Measurements from ENCODE around the gene AMPD2. TPM values are rescaled to one million over a fixed set of nuclear protein-coding genes. Genes with fewer than 3 reads are reported as not detected.

AMPD2 gene
- total and polyA plus RNA-seq, 10 donors: 25.2 to 193 (median 143) TPM

GRCh38 chr1:109643385-109644230 lies 24.0 kb downstream of the AMPD2 start:
- intact Hi-C loops (cut with DNase I; ENCODE audit: low total_unique reads): loop anchor here (5.0 to 10.0 kb wide), 3 partner anchors 96 to 341 kb away; partner anchors contain the start of genes AHCYL1 and GNAI3
- H3K9me3 ChIP-seq: no peaks in the 10 kb centered on the region
- peak; percentile 73 to 96 (median 92) for TF ChIP-seq CTCF (IDR thresholded peaks at IDR 0.05 in 8 of 11, conservative IDR thresholded peaks at IDR 0.05 in 3 of 11)
- no peak for TF ChIP-seq POLR2A (IDR thresholded peaks at IDR 0.05)
- TF ChIP-seq POLR2AphosphoS5 (IDR thresholded peaks at IDR 0.05): peak; percentile 21 to 48 (median 39)
- H3K27me3 ChIP-seq (replicated peaks in 1 of 7): no peaks in the 10 kb centered on the region
- peaks cover 6 to 22% (median 16%) of the 10 kb centered on the region in 6 donors for H3K4me1 ChIP-seq
- H3K36me3 ChIP-seq: no peaks in the 10 kb centered on the region
- DNase-seq: peak; percentile 96
- 36 to 73% (median 42%) methylated on average over 12 to 32 of the region's 32 CpGs for WGBS, 5 donors
- peak overlapping the region in 1 of 8 donors; percentile 19 for H3K4me3 ChIP-seq
- H3K27ac ChIP-seq: peak overlapping the region in 2 of 8 donors; percentile 28 to 36

DNA sequence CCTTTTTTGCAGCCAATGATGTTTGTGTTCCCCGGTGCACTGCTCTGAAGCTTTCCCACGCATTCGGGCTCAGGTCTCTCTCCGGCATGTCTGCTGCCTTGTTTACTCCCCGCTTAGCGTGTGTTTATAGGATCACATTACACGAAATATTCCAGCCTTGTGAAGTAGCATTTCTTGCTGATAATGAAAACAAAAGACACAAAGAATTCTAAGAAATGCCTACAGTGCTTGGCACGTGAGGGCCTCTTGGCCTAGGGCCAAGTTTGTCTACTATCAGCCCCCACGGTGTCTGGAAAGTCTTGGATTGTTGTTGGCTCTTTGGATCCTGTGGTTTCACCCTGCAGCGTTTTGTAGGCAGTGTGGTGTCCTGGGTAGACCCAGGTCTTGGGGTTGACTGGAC lies 25.0 kb downstream of the AMPD2 start:
- peaks cover 6 to 23% (median 18%) of the 10 kb centered on the region in 6 donors for H3K4me1 ChIP-seq
- H3K27ac ChIP-seq: no peak overlapping the region
- no peaks in the 10 kb centered on the region for H3K9me3 ChIP-seq
- H3K27me3 ChIP-seq (replicated peaks in 1 of 7): no peaks in the 10 kb centered on the region
- no peaks in the 10 kb centered on the region for H3K36me3 ChIP-seq
- 76% methylated on average over 10 of the region's 10 CpGs; no CpG with 5 or more reads in 3 of the 5 donors for WGBS, 5 donors
- TF ChIP-seq CTCF (IDR thresholded peaks at IDR 0.05 in 8 of 11, conservative IDR thresholded peaks at IDR 0.05 in 3 of 11) (no peak), POLR2A (IDR thresholded peaks at IDR 0.05) (no peak), POLR2AphosphoS5 (IDR thresholded peaks at IDR 0.05) (no peak)
- no peak for DNase-seq
- H3K4me3 ChIP-seq: no peak overlapping the region
- intact Hi-C loops (cut with DNase I; ENCODE audit: low total_unique reads): loop anchor here (5.0 to 10.0 kb wide), 3 partner anchors 97 to 340 kb away; partner anchors contain the start of genes AHCYL1 and GNAI3

GRCh38 chr1:109649491-109649914 lies 29.9 kb downstream of the AMPD2 start:
- intact Hi-C loops (cut with DNase I; ENCODE audit: low total_unique reads): loop anchor here (10.0 kb wide), 1 partner anchor 335 kb away; the partner anchor contains the start of gene AHCYL1
- DNase-seq: no peak
- TF ChIP-seq CTCF (IDR thresholded peaks at IDR 0.05 in 8 of 11, conservative IDR thresholded peaks at IDR 0.05 in 3 of 11) (peak in 3 of 11 experiments; percentile 17 to 32 (median 18)), POLR2A (IDR thresholded peaks at IDR 0.05) (no peak)
- Histone ChIP-seq H3K4me1 (peaks cover 0 to 5% (median 0%) of the 10 kb centered on the region in 6 donors), H3K9me3 (no peaks in the 10 kb centered on the region), H3K36me3 (no peaks in the 10 kb centered on the region), H3K27ac (peak overlapping the region in 1 of 8 donors; percentile 13), H3K27me3 (replicated peaks in 1 of 7) (no peaks in the 10 kb centered on the region), H3K4me3 (peak overlapping the region in 2 of 8 donors; percentile 4 to 37)
- WGBS, 5 donors: 46 to 64% (median 62%) methylated on average over 4 of the region's 4 CpGs

GRCh38 chr1:109650609-109651008 lies 31.0 kb downstream of the AMPD2 start:
- no peak overlapping the region for H3K4me3 ChIP-seq

More at GRCh38 chr1:109650609-109651008, 31.0 kb downstream of the AMPD2 start:
- no peaks in the 10 kb centered on the region for H3K9me3 ChIP-seq
- TF ChIP-seq CTCF (IDR thresholded peaks at IDR 0.05 in 8 of 11, conservative IDR thresholded peaks at IDR 0.05 in 3 of 11): no peak
- no peak for TF ChIP-seq POLR2A (IDR thresholded peaks at IDR 0.05)
- TF ChIP-seq POLR2AphosphoS5 (IDR thresholded peaks at IDR 0.05): no peak
- H3K27me3 ChIP-seq (replicated peaks in 1 of 7): no peaks in the 10 kb centered on the region
- peaks cover 0 to 15% (median 9%) of the 10 kb centered on the region in 6 donors for H3K4me1 ChIP-seq
- WGBS, 5 donors: 81 to 96% (median 91%) methylated on average over 3 of the region's 3 CpGs
- DNase-seq: no peak
- no peaks in the 10 kb centered on the region for H3K36me3 ChIP-seq
- H3K27ac ChIP-seq: no peak overlapping the region
- intact Hi-C loops (cut with DNase I; ENCODE audit: low total_unique reads): no loop called here

Data from spleen (tissue), 11 donors.